ENCODE measurements around the gene BEGAIN. TPM values are rescaled to one million over a fixed set of nuclear protein-coding genes. Genes with fewer than 3 reads are reported as not detected.

The BEGAIN gene
- total RNA-seq, 1 donor from 2014 or later: 1.9 TPM

DNA sequence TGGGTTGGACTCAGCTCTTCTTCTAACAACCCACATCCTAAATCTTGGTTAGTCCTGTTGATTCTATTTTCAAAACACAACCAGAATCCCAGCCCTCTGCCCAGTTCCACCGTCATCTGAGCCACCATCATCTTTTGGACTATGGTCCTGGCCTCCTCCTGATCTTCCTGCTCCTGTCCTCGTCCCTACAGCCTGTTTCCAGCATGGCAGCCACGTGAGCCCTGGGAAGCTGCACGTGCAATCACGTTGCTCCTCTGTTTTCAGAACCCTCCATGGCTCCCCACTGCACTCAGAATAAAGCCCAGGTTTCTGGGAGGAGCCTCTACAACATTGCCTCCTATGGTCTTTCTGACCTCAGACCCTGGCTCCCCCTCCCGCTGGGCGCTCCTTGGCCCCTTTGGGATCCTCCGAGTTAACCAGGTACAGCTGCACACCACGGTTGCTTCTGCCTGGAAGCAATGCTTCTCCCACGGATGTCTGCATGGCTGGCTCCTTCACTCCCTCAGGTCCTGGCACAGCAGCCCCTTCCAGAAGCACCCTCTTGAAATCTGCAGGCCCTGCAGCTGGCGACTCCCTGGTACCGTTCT, 44.5 kb downstream of the BEGAIN start:
- Histone ChIP-seq H3K4me1 (peaks cover 19% of the 10 kb centered on the region), H3K27ac (replicated peaks) (no peak overlapping the region), H3K9me3 (replicated peaks) (no peaks in the 10 kb centered on the region), H3K4me3 (no peak overlapping the region), H3K27me3 (ENCODE audit: low read depth) (peaks cover 14% of the 10 kb centered on the region), H3K36me3 (no peaks in the 10 kb centered on the region)
- no peak for DNase-seq
- intact Hi-C loops (cut with micrococcal nuclease): no loop called here
- TF ChIP-seq CTCF (IDR thresholded peaks at IDR 0.05; ENCODE audit: borderline replicate concordance): no peak

GRCh38 chr14:100541621-100542560, 45.3 kb downstream of the BEGAIN start:
- intact Hi-C loops (cut with micrococcal nuclease): no loop called here
- peaks cover 11% of the 10 kb centered on the region for H3K4me1 ChIP-seq
- TF ChIP-seq CTCF (IDR thresholded peaks at IDR 0.05; ENCODE audit: borderline replicate concordance): no peak

DNA sequence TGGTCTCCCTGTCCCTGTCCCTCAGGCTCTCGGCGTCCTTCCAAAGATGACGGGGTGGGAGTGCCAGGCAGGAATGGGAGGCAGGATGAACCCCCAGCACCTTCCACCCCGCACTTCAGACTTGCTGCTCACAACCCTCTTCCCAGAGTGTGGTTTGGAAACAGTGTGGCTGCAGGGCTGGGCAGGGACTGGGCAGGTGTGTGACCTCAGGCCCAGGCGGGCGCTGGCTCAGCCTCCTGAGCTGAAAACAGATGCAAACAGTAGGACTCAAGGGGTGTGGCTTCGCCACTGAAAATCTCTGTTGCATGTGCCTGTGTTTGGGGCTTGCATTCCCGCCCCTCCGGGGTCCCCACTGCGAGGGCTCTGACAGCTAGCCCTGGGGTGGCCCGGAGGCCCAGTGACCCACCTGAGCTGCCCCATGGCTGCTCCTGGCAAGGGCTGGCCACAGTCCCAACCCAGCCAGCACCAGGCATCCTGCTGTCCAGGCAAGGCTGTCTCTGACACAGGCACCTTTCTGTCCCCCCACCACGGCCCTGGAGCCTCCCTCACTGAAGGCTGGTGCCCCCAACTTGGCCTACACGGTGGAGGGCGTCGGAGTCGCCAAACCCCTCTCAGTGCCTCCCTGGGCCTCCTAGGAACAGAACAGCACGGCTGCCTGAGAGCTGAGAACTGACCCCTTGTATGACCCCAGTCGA, 46.1 kb downstream of the BEGAIN start:
- no peak for TF ChIP-seq CTCF (IDR thresholded peaks at IDR 0.05; ENCODE audit: borderline replicate concordance)
- Histone ChIP-seq H3K9me3 (replicated peaks) (no peaks in the 10 kb centered on the region), H3K36me3 (no peaks in the 10 kb centered on the region), H3K4me3 (no peak overlapping the region), H3K27me3 (ENCODE audit: low read depth) (peaks cover 14% of the 10 kb centered on the region), H3K4me1 (peaks cover 5% of the 10 kb centered on the region), H3K27ac (replicated peaks) (no peak overlapping the region)
- intact Hi-C loops (cut with micrococcal nuclease): no loop called here
- DNase-seq: no peak

More at GRCh38 chr14:100541621-100542560, 45.3 kb downstream of the BEGAIN start:
- H3K27ac ChIP-seq (replicated peaks): no peak overlapping the region
- H3K9me3 ChIP-seq (replicated peaks): no peaks in the 10 kb centered on the region
- peaks cover 14% of the 10 kb centered on the region for H3K27me3 ChIP-seq (ENCODE audit: low read depth)
- DNase-seq: no peak
- H3K4me3 ChIP-seq: no peak overlapping the region
- no peaks in the 10 kb centered on the region for H3K36me3 ChIP-seq

DNA sequence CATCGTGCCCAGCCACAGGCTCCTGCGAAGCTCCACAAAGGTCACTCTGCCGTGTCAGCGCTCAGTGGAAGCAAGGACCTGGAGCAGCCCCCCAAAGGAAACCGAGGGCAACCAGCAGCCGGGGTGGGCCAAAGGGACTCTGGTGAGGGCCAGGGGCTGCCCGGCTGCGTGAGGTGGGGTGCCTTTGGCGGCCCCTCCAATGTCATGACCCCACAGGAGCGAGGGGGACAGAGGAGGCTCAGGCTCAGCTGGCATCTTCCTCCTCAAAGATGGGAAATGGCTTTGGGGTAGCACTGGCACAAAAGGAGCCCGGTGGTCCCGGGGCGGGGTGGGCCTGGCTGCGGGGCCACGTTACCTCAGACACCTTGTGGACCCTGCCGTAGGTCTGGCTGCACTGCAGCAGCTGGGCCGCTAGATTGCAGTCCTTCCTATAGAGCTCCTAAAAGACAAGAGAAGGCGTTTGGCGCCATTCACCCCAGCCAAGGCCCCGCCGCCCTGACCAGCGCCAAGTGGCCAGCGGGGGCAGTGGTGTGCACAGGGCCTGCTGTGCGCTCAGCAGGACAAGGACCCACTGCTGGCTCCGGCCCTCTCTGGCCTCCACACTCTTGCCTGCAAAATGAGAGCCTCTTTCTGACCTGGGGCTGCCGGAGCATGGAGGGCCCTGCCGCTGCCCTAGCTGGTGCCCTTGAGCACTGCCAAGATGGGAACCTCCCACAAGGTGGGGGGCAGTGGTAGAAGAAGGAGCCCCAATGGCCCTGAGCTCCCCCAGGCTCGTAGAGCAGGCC, 46.9 kb downstream of the BEGAIN start:
- intact Hi-C loops (cut with micrococcal nuclease): no loop called here
- peak; percentile 18 for TF ChIP-seq CTCF (IDR thresholded peaks at IDR 0.05; ENCODE audit: borderline replicate concordance)
- Histone ChIP-seq H3K27me3 (ENCODE audit: low read depth) (peaks cover 14% of the 10 kb centered on the region), H3K27ac (replicated peaks) (no peak overlapping the region), H3K36me3 (no peaks in the 10 kb centered on the region), H3K4me3 (no peak overlapping the region), H3K4me1 (no peaks in the 10 kb centered on the region), H3K9me3 (replicated peaks) (no peaks in the 10 kb centered on the region)
- peak; percentile 11 for DNase-seq

DNA sequence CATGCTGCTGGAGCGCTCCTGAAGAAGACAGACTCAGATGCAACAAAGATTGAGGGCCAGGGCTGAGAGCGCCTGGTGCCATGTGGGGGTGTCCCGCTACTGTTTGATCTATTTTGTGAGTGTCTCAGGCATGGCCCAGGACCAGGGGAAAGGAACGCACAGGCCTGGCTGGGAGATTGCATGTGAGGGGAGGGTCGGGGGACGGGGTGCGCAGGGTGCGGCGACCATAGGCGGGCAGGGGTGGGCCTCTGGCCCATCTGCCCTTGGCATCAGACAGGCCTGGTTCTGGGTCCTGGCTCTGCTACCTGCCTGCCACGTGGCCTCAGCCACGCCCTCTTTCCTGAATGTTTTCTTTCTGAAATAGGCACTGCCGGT, 47.5 kb downstream of the BEGAIN start:
- Histone ChIP-seq H3K4me1 (no peaks in the 10 kb centered on the region), H3K36me3 (no peaks in the 10 kb centered on the region), H3K9me3 (replicated peaks) (no peaks in the 10 kb centered on the region), H3K4me3 (no peak overlapping the region), H3K27me3 (ENCODE audit: low read depth) (peaks cover 9% of the 10 kb centered on the region), H3K27ac (replicated peaks) (no peak overlapping the region)
- no peak for DNase-seq
- TF ChIP-seq CTCF (IDR thresholded peaks at IDR 0.05; ENCODE audit: borderline replicate concordance): no peak
- intact Hi-C loops (cut with micrococcal nuclease): no loop called here

All from left ventricle myocardium inferior (tissue), 1 donor.